Hematopoietic multipotent progenitor cell (in vitro differentiated cells): ENCODE data around the gene MSANTD4. TPM values are rescaled to one million over a fixed set of nuclear protein-coding genes. Genes with fewer than 3 reads are reported as not detected.
"Not testable (repeated sequence)": the region's sequence is repeated elsewhere in the genome, so short reads cannot be mapped to it uniquely, and the experiment has no call there.

ENCODE experiments used
- DNase-seq, 3 donors: peaks; one replicate each; pipeline ENCODE4 v3.0.0-alpha.2; 2011 to 2015; ENCODE audit warnings: low read depth in 2 of 3, low spot score in 2 of 3
- total RNA-seq: library from RNA; depleted of rRNA; stranded (reverse); fragments of >200 nt; gene quantifications from one replicate; pipeline ENCODE4 v1.2.3, GENCODE V29; 2012

Gene MSANTD4
- total RNA-seq, result 7.8 TPM

DNA sequence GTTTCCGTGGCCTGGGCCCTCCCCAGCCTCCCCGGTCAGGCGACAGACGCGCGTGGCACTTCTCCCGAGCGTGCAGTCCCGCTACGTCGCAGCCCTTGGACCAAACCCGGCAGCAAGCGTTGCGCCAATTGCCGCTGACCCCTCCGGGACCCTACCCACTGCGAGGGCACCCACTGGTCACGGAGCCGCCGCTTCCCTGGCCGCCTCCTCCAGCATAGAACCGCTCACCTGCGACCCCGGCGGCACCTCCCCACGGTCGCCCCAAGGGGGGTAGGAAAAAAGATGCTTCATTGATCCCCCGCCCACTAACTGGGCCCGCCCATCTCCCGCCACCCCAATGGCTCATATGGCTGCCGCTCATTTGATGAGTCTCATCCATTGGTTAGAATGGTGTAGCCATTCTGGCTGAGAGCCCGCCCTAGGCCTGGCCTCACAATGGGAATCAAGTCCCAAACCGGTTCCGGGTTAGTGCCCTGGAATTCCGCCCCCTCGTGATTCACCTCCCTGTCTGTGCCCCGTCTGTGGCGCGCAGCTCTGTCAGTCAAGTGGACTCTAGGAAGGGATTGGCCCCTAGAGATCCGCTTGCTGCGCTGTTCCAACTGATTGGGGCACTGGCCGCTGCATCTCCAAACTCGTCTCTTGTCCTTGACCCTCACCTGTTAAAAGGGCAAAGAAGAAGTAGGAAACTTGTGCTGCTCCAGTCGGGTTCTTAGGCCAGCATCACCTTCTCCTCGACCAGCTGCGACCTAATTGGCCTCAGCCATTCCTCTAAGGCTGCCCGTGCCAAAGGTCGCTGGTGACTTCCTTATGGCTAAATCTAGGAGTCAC, at the start of gene MSANTD4:
Gene MSANTD4 (minus strand): TSS at position 274 of the 828 bp plus-strand sequence. CDS start 11,323 bp downstream, outside the sequence.
- peak; percentile 84 to 100 (median 99) for DNase-seq

- DNase-seq, result no peak
Observed at GRCh38 chr11:106070606-106071005, 48.6 kb upstream of the MSANTD4 start.

DNA sequence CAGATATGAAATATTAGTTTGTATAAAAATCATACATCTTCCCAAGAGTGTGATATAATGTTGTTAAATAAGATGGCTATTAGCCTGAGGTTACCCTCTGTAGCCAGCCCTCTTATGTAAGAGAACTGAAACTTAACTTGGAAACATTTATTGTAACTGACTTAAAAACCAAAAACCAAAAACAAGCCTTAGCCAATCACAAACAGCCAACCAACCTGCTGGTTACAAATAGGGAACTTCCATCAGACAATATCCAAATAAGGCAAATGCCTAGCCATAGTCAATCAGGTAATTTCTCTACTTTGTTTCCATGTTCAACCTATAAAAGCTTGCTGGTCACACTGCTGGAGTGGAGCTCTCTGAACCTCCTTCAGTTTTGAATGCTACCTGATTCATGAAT, 41.0 kb upstream of the MSANTD4 start:
- no peak for DNase-seq

DNA sequence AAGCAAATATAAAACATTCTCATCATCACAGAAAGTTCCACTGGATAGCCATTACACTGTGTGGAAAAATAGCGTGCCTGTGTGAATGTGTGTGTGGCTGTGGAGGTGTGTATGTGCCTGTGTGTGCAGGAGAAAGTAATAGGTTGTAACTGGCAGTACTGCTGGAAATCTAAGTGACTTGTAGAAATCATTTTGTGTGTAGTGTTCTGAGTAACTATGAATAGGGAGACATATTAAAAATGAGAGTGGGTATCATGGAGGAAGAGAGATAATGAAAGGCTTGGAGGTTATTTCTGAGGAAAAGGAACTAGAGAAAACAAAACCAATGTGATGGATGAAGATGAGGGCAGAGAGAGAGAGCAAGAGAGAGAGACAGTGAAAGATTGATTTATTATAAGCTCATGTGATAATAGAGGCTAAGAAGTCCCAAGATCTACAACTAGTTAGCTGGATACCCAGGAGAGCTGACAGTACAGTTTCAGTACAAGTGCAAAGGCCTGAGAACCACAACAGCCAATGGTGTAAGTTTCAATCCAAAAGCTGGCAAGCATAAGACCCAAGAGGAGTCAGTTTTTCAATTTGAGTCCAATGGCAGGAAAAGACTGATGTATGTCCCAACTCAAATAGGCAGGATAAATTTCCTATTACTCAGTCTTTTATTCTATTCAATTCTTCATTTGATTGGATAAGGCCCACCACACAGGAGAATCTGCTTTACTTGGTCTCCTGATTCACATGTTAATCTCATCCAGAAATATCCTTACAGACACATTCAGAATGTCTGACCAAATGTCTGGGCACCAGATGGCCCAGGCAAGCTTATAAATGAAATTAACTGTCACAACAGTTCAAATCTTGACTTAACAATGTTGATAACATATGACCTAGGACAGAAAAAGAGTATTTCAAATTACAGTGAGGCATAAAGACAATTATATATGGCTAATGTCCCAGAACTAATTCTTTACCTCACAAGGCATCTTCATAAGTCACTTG, 40.2 kb upstream of the MSANTD4 start:
- DNase-seq, result no peak

- no peak for DNase-seq
Observed at GRCh38 chr11:106061249-106061784, 39.3 kb upstream of the MSANTD4 start.

DNA sequence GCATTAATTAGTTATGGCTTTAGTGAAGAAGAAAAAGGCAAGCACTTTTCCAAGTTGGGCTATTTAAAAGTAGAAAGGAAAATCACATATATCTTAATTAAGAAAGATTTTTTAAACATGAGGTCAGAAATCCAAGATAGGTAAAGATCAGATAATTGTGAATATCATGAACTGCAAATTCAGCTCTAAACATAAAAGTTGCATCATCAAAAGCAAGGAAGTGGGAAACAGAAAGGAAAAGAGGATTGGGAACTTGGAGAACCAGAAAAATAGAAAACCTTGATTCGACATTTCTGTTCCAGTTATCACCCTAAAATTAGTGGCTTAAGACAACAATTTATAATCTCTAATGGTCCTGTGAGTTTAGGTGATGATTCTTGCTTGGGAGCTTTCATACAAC, 37.6 kb upstream of the MSANTD4 start:
- no peak for DNase-seq

DNA sequence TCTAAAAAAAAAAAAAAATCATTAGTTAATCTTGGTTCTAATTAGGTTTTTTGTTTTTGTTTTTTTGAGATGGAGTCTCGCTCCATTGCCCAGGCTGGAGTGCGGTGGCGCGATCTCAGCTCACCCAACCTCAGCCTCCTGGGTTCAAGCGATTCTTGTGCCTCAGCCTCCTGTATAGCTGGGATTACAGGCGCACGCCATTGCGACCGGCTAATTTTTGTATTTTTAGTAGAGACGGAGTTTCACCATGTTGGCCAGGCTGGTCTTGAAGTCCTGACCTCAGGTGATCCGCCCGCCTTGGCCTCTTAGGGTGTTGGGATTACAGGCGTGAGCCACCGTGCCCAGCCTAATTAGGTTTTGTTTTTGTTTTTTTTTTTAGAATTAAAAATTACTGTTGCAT, 36.3 kb upstream of the MSANTD4 start:
- DNase-seq, result not testable (repeated sequence)

DNA sequence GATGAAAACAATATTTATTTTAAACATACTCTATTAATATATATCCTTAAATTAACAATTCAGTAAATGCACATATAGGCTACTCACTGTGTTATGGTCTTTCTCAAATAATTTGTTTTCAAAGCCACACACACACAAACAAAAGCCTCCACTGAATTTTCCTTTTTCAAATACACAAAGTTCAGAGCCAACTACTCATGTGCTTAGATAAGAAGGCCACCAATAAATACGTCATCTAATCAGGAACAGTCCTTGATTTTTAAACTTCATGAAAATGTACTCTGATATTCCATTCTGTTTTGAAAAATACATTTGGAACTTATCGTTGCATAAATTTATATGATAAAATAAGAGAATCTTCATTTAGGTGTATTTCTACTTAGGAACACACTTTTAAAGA, 29.1 kb upstream of the MSANTD4 start:
- no peak for DNase-seq

DNA sequence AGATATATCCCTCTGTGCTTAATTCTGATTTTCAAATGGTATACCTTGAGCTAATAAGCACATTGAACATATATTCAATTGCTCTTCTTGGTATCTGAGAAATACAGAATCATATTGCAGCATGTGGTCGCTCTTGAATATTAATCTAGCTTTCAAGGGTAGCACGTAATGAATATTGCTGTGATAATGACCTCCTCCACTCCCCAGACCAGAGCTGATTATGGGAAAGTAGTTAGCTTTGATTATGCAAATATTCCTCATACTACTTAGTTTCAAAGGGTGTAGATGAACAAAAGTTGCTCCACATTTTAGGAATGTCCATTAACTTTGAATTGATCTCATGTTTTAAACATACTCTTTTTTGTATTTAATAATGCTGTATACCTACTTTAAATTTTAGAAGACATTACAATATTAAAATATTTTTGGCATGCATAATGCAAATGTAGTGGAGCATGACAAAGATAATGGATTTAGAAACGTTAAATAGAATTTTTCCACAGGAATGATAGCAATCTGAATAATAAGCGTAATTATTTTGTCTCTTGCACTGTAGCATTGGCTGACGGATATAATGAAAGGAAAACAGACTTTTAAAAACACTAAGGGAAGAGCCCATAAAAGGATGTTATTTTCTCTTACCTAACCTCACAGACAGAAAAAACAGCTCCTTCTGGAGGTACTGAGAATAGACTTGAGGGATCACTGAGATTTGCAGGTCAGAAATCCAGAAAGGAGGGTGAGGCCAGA, 27.9 kb upstream of the MSANTD4 start:
- DNase-seq, result no peak

GRCh38 chr11:106047631-106048030, 25.6 kb upstream of the MSANTD4 start:
- no peak for DNase-seq

- no peak for DNase-seq
Observed at GRCh38 chr11:106043540-106043939, 21.5 kb upstream of the MSANTD4 start.

GRCh38 chr11:106032861-106033260, 10.8 kb upstream of the MSANTD4 start:
- DNase-seq, result no peak

GRCh38 chr11:106031936-106032335, 9.9 kb upstream of the MSANTD4 start:
- no peak for DNase-seq

GRCh38 chr11:106031202-106031810, 9.3 kb upstream of the MSANTD4 start:
- DNase-seq, result no peak

GRCh38 chr11:106030609-106031008, 8.6 kb upstream of the MSANTD4 start:
- no peak for DNase-seq

- DNase-seq, result no peak
Observed at GRCh38 chr11:106022795-106023275, 795 bp upstream of the MSANTD4 start.

- DNase-seq, result peak in 1 of 3 donors; percentile 8
Observed at GRCh38 chr11:106021181-106021966, 666 bp downstream of the MSANTD4 start.

DNA sequence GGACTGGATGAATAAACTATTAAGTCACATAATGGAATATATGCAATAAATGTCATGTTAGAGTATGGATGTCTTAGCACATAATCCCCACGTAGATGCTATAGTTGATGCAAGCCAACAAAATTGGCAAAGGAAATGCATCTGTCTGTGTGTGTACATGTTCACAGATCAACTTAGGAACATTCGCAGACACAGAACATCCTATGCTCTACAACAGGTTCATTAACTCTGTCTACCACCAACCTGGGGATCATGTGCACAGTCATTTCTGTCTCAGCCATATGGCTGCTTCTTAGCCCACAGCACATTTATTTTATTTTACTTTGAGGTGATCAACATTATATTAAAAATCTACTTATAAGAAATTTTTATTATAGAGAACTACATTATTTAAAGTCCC, 4.9 kb downstream of the MSANTD4 start:
- DNase-seq, result no peak

DNA sequence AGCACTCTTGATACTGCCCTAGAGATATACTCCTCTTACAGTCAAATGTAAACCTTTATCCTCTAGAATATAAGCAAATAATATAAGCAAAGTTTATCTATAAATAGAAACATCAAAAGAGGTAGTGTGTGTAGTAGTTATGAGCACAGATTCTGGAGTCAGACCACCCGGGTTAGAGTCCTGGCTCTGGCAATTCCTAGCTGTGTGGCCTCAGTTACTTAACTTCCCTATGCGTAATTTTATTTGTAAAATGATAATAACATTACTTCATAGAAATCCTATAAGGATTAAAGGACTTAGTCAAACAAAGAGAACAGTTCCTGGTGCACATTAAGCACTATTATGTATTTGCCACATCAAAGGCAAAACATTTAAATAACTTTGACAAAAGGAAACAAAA, 7.0 kb downstream of the MSANTD4 start:
- no peak for DNase-seq
